SH-SY5Y (cell line): ENCODE data around the gene ZNF557.

Experiments
- GATA2 ChIP-seq: IDR thresholded peaks from 2 replicates; pipeline ENCODE4 v1.6.1; 2011; ENCODE audit warnings: mild to moderate bottlenecking, low read depth, low read length
- GATA3 ChIP-seq: IDR thresholded peaks from 2 replicates; pipeline ENCODE4 v1.6.1; 2011; ENCODE audit warnings: low read depth, mild to moderate bottlenecking, low read length, moderate library complexity

The ZNF557 gene

GRCh38 chr19:7083076-7083956 lies 13.8 kb downstream of the ZNF557 start:
- no peak for TF ChIP-seq GATA2

- TF ChIP-seq GATA3 (no peak), GATA2 (no peak)
These were observed 19.5 kb downstream of the ZNF557 start for GRCh38 chr19:7088999-7089398.

GRCh38 chr19:7098096-7098495 lies 28.6 kb downstream of the ZNF557 start:
- no peak for TF ChIP-seq GATA2
- TF ChIP-seq GATA3 = no peak

GRCh38 chr19:7098701-7099596 lies 29.4 kb downstream of the ZNF557 start:
- TF ChIP-seq GATA3 = no peak
- no peak for TF ChIP-seq GATA2

GRCh38 chr19:7099597-7099921 lies 30.1 kb downstream of the ZNF557 start:
- TF ChIP-seq GATA3 = no peak
- no peak for TF ChIP-seq GATA2

- TF ChIP-seq GATA2 (no peak), GATA3 (no peak)
These were observed 32.2 kb downstream of the ZNF557 start for GRCh38 chr19:7101498-7102253.

DNA sequence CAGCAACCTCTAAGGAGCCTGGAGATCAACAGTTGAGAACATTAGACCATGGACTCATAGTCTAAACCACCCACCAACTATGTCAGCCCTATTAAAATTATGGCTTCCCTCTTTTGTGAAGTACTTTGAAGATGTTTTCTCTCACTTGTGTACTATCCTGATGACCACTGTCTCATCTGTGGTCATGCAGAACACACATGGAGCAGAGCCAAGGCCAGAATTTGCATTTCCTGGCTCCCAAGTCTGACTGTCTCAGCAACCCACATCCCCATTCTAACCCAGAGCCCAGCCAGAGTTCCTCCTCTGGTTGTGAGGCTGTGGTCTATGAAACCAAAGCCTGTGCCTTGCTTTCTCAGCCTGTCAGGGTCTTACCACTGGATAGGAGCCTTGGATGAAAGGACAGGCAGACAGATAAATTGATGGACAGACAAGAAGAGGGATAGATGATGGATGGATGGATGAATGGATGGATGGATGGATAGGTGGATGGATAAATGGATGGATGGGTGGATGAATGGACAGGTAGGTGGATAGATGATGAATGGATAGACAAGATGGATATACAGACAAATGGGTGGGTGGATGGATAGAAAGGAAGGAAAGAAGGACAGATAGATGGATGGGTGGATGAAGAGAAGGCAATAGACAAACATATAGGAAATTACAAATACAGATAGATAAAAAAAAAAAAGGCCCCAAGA lies 35.4 kb downstream of the ZNF557 start:
- TF ChIP-seq GATA3 (no peak), GATA2 (no peak)

DNA sequence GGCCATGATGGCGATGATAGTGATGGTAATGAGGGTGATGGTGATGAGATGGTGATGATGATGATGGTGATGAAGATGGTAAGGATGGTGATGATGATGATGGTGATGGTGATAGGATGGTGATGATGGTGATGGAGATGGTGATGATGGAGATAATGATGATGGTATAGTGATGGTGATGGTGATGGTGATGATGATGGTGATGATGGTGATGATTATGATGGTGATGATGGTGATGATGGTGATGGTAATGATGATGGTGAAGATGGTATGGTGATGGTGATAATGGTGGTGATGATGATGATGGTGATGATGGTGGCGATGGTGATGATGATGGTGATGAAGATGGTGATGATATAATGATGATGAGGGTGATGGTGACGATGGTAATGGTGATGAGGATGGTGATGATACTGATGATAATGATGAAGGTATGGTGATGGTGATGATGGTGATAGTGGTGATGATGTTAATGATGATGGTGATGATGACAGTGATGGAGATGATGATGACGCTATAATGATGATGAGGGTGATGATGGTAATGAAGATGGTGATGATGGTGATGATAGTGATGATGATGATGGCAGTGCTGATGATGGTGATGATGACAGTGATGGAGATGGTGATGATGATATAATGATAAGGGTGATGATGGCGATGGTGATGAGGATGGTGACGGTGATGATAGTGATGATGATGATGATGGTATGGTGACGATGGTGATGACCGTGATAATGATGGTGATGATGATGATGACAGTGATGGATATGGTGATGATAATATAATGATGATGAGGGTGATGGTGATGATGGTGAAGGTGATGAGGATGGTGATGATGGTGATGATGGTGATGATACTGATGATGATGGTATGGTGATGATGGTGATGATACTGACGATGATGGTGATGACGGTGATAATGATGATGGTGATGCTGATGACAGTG lies 37.5 kb downstream of the ZNF557 start:
- TF ChIP-seq GATA2 (no peak), GATA3 (no peak)

DNA sequence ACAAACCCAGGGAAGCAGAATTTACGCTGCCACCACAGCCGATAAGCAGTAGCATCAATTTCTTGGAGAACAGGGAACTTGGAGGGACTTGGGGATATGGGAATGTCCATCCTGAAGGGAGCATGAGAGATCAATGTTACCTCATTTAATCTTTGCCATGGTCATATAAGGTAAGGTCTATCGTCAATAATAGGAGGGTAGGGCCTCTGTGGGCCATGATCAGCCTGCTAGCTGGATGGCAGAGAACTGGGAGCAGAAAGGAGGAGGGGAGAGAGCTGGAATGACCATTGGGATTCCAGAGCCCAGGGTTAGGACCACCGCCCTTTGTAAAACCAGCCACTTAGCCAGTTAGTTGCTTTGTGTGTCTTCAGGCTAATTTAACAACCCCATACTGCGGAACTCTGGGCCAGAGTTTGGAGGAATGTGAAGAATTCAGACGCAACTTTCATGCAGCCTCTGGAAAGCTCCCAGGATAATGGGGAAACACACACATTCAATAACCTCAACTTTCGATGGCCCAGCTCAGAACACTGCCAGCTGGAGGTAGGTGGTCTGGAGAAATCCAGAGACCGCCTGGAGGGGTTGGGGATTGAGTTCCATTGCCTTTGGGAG lies 40.3 kb downstream of the ZNF557 start:
- no peak for TF ChIP-seq GATA3
- no peak for TF ChIP-seq GATA2

- TF ChIP-seq GATA2 (no peak), GATA3 (no peak)
These were observed 43.2 kb downstream of the ZNF557 start for GRCh38 chr19:7112675-7113074.

GRCh38 chr19:7113233-7113632 lies 43.7 kb downstream of the ZNF557 start:
- TF ChIP-seq GATA2 = no peak
- TF ChIP-seq GATA3 = no peak

GRCh38 chr19:7115721-7116120 lies 46.2 kb downstream of the ZNF557 start:
- TF ChIP-seq GATA3 (no peak), GATA2 (no peak)
